Subcutaneous preadipocyte (primary cell): ENCODE results near the gene SLC36A4. TPM values are rescaled to one million over a fixed set of nuclear protein-coding genes. Genes with fewer than 3 reads are reported as not detected.

ENCODE experiments used
- small RNA-seq: library from RNA; depleted of rRNA; stranded (forward); fragments of <200 nt; gene quantifications from one replicate; pipeline ENCODE3, GENCODE V24; 2012
- total RNA-seq: library from RNA; depleted of rRNA; stranded (reverse); fragments of >200 nt; gene quantifications from 2 replicates; pipeline ENCODE4 v1.2.3, GENCODE V29; 2012

The SLC36A4 gene
- 9.0 and 10.7 TPM in 2 replicates for total RNA-seq

GRCh38 chr11:93197380-93198214 is at the start of gene SLC36A4:
Gene SLC36A4, minus strand, starts transcription at chr11:93197991. Its CDS starts 159 bp downstream, at chr11:93197832.

Small RNA genes within 50 kb of the gene (small RNA-seq; reads per million reads assigned to genes)
- gene AP003072.1: not detected

Other genes with a start within 250 kb of the SLC36A4 start
- gene MTNR1B, start 228.3 kb downstream of the SLC36A4 start, total RNA-seq: not detected in 2 replicates
- not detected in 2 replicates for gene DEUP1, start 132.8 kb upstream of the SLC36A4 start, total RNA-seq